Stimulated activated CD4-positive, alpha-beta T cell treated with anti-CD3 and anti-CD28 coated beads, Interleukin-15, amount 100 ng/mL, for 1 hour (primary cell): ENCODE results near the gene TTC7B.

Source experiments
- DNase-seq, 2 donors: peaks; one replicate each; pipeline ENCODE4 v3.0.0-alpha.2; 2020; ENCODE audit warnings: low read depth in 1 of 2, low spot score in 1 of 2

TTC7B gene

DNA sequence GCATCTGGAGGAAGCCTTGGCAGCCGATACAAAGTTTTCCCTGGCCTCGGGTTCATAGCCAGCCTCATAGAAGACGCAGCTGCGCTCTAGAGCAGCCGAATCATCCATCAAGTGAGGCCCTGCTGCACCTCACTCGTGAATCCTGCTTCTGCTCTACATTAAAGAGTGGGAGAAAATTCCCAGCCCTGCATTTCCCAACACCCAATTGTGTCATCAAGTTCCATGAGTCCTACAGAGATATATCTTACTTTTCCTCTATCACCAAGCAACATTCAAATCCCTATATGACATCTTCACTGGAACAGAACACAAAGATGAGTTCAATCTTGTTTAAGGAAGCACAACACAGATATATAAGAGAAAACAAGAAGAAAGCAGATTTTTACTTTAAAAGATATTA is 139.3 kb downstream of the TTC7B start:
- no peak for DNase-seq

DNA sequence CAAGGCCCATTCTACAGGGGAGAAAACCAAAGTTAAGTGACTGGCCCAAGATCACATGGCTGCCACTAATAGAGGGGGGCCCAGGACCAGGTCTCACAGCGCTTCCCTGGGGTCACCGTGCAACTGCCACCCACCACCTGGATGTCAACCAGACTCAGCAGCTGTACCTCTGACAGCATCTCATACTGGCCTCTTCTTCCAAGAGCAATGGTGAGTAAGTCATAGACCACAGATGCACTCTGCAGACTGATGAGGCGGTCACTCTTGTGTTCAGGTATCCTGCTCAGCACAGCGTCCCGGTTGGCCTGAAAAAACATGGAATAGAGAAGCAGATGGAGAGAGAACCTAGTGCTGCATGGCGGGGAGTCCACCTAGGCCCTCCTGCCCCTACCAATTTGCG is 139.9 kb downstream of the TTC7B start:
- DNase-seq = no peak

DNA sequence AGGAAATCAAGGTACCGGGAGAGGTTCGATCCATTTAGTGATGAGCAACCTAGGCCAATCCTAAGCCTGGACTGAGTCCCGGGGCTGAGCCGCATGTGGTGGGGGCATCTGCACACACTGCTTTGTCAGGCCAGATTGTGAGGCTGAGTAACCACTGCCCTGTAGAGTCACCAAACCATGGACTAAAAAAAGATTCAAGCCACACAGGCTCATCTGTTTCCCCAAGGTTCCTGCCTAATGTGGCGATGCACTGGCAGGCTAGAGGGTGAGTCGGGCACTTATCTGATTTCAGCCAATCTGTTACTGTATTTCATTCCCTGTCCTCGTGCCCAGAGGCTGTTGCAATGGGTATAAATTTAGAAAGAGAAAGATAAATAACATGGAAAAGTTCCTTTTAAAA is 140.8 kb downstream of the TTC7B start:
- DNase-seq = no peak

DNA sequence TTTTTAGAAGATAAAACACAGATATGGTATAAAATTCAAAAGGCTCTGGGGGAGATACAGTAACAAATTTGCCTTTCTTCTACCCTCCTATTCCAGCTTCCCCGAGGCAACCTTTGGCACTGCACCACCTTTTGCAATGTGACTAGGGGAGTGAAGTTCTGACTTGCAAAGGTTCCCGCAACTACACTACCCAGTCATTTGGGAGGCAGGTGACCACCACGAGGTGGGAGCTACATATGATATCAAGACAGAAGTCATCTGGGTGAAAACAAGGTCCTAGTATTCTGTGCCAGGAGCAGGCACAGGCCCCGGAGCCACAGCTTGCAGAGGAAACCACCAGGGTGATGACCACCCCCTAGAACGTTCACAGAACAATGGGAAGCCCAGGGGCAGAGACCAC is 141.5 kb downstream of the TTC7B start:
- DNase-seq = no peak

DNA sequence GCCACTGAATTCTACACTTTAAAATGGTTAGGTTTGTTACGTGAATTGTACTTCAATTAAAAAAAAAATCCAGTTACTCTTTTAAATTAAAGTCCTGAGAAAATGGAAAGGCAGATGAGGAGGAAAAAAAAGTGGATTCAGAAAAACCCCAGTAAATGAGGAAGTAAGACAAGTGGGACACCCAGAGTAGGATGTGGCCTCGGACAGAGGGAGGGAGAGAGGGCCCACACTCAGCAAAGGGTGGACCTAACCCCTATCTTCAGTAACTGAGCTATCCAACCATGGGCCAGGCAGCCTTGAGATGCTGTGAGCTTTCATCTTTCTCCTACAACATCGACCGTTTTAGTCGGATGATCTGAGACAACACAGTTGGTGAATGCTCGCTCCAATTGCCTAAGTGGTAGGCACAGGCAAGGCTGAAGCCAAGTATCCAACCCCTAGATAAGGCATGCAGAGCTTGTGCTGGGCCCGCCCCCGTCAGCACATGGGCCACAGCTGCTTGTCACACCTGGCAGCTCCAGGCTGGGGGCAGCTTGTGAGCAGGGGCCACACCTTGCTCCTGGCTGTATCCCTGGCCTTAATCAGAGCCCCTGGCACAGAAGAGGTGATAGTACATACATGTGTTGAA is 142.1 kb downstream of the TTC7B start:
- DNase-seq = no peak

DNA sequence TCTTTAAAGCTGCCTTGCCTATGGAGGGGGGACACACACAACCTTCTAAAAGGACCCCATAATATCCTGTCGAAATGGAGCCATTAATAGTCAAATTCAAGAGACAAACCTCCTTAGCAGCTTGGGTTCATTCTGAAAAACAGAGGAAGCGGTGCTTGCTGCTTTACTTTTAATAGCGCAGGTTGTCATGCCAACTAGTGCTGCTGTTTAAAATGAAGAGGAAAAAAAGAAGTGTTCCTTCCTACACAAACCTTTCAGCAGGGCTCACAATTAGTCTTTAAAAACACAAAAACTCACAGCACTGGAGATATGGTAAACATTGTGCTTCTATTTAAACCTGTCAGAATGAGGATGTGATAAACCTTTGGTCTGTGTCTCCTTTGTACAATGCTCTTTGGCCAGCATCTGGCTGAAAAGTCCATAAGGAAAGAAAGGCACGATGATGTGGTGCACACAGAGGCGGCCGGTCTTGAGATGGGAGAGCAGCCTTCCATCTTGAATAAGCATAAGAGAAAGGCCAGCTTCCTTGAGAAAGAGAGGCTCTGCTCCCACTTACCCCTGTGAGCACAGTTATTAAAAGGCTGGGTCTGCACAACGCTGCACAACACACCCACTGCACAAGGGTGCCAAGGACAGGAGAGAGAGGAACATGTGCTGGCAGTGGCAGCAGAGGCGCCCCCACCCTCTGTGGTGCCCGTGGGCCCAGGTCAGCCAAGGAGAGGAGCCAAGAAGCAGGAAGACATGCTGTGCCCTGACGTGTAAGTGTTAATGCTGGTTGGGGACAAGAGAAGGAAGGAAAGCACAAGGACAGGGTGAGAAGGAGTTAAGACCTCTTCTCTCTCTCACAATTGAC is 144.6 kb downstream of the TTC7B start:
- no peak for DNase-seq

DNA sequence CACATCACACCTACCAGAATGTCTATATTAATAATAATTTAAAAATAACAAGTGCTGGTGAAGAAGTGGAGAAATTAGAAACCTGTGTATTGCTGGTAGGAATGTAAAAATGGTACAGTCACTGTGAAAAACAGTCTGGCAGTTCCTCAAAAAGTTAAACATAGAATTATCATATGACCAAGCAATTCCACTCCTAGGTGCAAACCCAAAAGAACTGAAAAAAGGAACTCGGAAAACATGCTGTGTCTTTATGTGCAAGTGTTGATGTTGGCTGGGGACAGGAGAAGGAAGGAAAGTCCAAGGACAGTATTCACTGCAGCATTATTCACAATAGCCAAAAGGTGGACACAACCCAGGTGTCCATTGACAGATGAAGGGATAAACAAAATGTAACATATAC is 146.5 kb downstream of the TTC7B start:
- no peak for DNase-seq

DNA sequence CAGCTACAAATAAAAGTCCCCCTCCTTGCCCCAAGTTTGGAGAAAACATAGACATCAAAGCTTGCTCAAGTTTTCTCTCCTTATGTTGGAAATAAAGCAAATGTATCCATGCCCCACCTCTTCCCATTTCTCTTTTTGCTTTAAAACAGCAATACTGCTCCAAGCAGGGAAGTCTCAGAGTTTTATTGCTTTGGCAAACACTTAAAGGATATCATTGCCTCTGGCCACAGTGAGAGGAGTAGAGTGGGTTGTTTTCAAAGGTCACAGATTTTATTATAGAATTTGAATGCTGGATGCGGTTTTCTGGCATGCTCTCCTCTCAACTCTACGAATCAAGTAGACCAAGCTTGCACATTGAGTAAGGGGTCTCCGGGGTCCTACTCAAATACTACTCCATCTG is 149.7 kb downstream of the TTC7B start:
- DNase-seq = no peak

DNA sequence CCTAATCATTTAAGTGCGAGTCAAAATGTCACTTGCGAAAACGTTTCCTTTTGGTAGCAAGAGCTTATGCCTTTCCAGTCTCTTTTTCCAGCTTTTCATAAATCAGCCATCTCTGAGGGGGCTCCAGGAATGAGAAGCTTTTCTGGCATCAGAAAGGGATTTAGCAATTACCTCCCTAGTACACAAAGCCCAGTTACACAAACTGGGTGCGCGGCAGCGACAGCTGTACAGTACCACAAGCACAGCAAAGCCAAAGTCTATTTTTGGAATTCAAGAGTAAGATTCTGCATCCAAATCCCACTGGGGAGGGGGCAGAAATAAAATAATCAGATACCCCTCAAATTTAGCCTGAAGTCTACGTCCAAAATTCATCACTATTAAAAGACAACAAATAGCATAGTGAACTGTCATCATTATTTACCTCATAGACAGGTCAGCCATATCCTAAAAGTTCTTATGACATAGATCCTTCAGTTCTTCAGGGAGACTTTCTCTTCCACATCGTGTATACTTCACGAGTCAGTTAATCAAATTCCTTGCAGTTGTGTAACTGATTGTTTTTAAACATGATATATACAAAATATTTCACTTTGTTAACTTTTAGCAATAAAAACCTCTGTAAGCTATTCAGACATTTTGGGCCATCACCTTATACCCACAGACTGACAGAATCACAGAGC is 150.8 kb downstream of the TTC7B start:
- no peak for DNase-seq

DNA sequence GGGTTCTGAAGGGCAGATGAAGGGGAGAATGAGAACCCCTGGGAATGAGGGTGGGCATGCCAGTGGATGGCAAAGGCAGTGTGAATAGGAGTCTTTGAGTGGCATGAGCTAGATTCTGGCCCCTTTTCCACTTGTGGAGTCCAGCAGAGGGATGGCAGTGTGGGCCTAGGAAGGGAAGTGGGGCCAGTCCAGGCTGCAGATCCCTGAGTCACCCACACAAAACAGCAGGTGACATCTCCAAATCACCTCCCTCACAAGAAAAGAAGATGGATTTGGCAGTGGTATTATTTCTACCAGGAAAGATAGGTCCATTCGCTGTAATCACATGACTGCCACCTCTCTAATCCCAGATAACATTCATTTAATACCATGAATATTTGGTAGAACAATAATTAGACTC is 151.3 kb downstream of the TTC7B start:
- DNase-seq = no peak

DNA sequence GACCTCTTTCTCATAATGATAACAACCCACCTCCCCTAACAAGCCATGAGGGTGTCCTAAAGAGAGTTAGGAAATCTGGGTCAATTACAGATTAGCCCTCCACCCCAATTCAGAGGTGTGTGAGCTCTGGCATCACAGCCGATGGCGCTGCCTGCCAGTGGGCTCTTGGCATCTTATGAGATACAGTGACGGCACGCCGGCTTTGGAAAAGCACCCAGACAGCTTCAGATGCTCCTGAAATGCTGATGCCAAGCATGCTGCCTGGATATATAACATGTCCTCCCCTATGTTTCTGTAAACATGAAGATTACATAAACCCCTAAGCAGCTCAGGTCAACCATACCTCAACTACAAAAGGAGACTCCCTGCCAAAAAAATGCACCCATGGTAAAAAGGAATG is 152.6 kb downstream of the TTC7B start:
- DNase-seq = no peak

DNA sequence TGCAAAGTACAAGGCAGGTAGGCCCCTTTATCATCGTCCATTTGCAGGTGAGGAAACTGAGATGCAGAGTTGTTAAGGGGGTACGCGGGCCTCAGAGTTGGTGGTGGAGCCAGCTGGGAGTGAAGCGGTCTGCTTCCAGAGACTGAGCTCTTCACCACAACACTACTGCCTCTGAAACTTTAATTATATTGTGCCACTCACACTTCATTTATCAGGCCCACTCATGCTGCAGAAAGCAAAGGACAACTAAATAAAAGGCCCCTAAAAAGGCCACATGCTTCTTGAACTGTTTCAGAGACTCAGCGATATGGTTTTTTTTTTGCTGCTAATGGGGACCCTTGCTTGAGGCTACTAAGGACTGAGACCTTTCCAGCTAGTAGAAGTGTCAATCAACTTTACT is 153.1 kb downstream of the TTC7B start:
- DNase-seq = no peak

DNA sequence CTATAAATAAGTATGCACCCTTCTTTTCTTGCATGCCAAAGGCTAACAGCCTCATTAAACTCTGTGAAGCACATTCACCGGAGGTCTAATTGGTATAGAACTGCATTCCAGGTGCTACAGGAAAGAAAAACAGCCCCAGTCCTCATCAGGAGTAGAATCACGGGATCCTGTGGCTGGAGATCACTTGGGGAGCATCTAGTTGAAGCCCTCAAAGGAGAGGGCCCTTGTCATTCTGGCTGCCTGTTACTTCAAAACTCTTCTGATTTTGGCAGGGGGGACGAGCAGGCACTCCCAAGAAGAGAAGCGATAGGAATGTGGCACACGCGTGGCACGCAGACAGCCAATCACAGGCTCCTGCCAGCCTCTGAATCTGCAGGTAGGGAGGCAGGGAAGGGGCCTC is 154.4 kb downstream of the TTC7B start:
- no peak for DNase-seq

DNA sequence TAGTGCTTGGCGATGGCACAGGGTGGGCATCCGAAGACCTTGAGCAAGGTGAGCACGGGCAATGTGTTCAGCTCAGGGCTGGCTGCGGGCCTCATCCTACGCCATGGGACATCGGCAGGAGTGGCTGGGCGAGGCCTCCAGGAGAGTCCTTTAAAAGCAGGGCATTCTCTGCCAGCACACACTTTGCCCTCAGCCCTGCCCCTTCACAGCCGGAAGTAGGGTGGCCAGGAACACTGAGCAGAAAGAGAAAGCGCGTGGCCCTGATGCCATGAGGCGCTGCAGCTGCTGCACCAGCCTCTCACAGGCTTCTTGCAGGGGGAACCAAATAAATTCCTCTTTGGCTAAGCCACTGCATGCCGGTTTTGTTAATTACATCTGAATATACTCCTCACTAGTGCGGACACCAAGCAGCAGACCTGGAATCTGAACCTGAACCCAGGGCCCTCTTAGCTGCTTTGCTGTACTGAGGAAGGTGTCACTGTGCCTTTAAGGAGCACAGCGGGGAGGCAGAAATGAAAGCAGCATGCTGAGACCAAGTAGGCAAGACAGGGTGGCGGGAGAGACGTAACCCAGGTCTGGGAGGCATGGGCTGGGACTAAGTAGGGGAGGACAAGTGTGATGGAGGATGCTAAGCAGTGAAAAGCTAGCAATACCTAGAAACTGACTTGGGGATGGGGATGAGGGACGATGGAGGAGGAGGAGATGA is 155.2 kb downstream of the TTC7B start:
- no peak for DNase-seq

DNA sequence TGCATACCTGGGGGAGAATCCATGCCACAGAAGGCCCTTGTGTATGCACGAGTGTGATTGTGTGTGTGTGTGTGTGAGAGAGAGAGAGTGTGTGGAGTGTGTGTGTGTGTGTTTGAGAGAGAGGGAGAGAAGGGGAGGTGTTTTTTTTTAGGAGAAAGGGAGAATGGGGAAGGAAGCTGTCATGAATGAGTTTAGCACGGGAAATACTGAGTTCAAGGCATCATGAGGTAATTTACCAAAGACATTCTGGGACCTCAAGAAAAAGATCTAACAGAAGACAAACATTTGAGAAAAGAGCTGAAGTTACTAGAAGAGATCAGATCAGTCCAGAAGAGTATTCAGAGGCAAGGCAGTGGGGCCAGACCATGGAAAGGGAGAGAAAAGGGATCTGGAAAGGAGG is 157.1 kb downstream of the TTC7B start:
- DNase-seq = no peak

DNA sequence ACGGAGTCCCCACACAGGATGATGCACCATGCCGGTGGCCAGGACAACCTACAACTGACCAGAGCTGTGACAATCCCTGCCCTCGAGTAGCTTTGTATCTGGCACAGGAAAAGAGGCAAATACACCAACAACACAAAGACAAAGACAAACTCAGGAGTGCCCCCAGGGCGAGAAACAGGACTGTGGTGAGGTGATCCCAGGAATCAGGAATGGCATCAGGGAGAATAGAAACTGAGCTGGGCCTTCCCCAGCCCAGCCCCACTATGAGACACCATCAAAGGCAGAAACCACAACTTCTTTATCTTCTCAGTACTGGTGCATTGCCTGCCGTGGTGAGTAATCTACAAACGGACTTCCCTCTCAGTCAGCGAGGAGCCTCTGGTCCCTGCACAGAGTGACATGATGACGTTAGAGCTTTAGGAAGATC is 157.7 kb downstream of the TTC7B start:
- DNase-seq = no peak

DNA sequence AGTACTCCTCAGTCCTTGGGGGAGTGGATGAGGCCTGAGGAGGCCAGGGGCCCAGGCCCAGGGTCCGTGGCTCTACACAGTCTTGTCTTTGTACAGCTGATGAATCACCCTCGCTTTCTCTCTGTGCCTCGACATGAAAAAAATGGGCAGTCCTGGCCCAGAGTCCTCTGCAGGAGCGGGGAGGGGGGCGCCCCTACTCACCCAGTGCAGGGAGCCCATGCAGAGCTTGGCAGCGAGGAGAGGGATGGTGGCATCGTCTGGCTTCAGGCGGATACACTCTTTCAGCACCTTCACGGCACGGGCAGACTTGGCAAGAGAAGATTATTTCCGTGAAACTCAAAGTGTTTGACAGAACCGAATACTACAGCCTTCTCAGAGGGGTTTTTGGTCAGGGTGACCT is 159.3 kb downstream of the TTC7B start:
- DNase-seq = no peak

DNA sequence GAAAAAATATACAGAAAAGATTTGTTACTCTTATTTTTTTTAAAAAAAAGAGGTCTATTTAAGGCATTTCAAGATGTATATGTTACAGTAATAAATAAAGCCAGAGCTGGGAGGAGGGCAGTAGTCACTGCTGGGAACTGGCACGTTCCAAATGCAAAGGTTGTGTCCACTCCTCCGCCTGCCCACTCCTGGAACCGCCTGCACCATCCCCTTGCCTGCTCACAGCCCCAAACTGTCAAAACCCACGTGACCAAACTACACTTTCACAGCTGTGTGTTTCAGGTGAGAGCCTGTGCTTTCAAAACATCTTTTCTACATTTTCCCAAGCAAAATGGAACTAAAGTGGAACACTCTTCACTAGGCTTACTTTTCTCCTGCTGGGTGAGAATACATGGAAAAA is 160.4 kb downstream of the TTC7B start:
- DNase-seq = no peak

DNA sequence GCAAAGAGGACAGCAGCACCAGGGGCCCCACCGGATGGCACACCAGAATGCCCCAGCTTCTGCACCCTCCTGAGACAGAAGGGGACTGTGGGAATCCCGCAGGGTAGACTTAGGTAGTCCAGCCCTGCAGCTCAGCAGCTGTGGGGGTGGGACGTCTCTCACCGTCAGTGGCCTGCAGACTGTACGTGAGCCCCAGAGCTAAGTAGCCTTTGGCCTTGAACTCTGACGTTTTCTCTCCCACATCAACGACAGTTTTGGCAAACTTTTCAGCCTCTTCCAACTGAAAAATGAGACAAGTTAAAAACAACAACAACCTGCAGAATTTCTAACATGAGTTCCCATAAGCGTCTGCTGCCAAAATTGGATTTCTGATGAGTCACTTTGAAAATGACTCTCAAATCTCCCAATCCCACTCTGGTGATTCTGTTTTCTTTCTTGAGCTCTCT is 161.4 kb downstream of the TTC7B start:
- DNase-seq = no peak

DNA sequence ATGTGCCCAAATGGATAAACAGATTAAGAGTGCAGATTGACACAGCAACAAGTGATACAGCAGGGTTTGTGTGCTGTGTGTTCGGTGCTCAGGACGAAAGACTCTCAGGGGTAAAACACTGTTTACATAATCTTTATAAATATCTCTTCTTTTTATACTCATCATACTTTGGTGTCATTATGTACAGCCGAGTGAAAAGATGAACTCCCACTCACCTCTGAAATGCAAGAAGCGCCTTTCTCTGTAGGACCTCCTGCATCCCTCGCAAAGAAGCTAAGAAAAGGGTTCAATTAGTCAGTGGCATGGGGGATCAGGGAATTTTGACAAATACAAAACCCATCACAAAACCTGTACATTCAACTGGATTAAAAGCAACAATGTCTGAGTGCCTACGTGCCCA is 163.6 kb downstream of the TTC7B start:
- no peak for DNase-seq

DNA sequence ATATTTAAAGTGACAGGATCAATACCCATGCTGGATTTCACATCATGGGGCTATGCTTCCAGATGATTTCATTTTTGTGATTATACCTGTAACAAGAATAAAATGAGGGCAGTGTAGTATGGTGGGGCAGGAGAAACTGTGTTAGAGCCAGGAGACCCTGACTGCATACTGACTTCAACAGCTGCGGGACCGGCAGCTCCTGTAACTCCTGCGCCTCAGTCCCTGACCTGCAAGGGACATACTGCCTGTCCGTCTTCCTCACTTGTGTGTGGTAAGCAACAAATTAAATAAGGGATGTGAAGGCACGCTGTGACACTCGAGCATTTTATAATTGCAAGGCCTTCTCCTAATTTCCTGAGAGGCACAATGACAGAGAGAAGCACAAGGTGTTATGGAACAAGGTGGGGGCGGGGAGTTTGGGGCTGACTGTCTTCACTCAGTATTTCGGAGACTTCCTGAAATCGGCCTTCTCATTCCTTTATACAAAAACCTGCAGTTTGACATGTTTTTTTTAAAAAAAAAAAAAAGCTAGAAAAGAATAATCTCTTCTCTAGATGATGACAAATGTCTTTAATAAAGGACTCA is 164.2 kb downstream of the TTC7B start:
- no peak for DNase-seq
